HG03558 (cell line): ENCODE measurements around the gene RAB5B.
"Not testable (repeated sequence)": the region's sequence is repeated elsewhere in the genome, so short reads cannot be mapped to it uniquely, and the experiment has no call there.

ENCODE experiments used
- ATAC-seq: cut with Tn5 transposase; IDR thresholded peaks from one replicate; pipeline ENCODE4 v1.9.1; 2021; ENCODE audit warnings: moderate number of reproducible peaks; ENCODE audit not compliant: unreplicated experiment; ENCODE audit errors: extremely low read depth

The RAB5B gene

DNA sequence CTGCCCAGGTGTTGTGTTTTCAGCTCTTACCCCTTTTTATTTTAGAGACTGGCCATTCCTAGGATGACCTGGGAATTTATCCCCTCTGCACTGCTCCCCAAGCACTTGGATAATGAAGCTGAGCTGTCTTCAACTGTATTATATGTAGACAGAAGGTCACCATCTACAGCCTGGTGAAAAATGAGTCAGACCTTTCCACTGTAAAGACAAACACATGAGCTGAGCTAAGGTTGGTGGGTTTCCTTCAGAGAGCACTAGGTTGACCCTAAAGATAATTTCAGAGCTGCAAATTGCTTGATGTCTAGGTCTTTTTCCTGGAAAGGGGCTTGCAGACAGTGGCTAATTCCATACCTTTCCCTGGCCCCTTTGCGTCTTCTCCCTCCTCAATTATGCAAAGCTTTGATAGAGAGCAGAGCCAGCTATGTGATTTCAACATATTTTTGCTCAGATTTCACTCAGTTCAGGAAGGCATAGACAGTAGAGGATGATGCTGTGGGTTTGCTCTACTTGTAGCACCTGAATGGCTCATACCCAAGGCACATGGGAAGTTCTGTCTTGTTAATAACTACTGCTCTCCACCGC is 37.7 kb downstream of the RAB5B start:
- ATAC-seq: no peak

DNA sequence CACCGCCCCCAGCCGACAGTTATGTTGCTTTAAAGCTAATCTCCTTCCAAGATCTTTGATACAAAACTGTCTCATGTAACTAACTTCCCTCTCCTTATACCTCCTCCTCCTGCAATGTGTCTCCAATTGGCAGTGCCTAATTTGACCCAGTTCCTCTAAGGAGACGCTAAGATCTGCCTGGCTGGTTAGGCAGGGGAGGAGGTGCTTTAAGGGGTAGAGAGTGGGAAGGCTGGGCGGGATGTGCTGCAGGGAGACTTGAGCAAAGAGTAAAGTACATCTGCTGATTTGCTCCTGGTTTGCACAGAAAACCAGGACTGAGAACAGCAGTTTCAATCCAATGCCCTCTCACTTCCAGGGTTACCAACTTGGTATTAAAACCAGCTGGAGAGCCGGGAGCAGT is 39.6 kb downstream of the RAB5B start:
- no peak for ATAC-seq

DNA sequence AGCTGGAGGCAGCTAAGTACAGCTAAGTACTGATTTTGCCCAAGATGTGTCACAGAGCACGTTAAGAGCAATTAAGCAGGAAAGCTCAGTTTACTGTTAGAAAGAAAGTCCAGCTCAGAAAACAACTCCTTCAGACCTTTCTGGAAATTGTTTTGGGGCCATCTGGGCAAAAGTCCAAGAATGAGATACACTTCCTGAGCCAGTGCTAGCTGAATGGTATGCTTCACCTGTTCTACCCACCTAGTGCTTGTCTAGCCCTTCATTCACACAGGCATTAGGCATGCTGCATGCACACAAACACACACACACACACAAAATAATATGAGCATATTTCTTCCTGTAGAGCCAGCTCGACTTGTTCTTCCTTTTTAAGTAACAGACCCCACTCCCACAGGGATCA is 40.3 kb downstream of the RAB5B start:
- ATAC-seq: no peak

DNA sequence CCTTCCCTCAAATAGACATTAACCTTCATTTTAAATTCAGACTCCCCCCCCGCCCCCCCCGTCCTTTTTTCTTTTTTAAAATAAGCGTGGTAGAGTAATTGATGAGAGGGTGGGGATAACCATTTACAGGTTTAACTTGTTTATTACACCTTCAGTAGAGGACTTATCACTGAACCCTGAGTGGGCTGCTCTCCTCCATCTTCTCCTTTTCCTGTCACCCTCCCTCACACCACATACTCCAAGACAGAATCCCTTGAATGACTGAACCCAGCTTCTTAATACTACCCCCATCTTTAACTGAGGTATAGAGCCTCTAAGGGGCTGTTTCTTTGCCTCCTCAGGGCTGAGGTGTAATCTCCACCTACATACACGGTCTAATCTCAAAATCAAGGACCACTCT is 43.3 kb downstream of the RAB5B start:
- ATAC-seq: no peak

DNA sequence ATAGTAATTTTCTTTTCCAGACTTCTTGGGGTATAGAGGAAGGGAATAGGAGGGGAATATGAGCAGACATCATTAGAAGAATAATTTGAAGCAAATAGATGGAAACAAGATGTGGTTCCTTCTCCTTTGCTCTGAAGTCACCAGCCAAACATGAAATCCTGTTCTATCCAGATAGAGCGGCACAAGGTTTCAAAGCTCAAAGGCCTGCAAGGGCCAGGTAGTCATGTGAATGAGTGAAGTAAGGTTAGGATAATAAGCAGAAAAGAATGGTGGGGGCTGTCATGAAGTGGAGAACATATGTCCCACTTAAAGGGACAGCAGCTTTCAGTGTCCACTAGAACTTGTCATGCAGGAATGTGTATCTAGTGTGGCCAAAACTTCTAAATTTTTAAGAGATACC is 44.5 kb downstream of the RAB5B start:
- ATAC-seq: no peak

DNA sequence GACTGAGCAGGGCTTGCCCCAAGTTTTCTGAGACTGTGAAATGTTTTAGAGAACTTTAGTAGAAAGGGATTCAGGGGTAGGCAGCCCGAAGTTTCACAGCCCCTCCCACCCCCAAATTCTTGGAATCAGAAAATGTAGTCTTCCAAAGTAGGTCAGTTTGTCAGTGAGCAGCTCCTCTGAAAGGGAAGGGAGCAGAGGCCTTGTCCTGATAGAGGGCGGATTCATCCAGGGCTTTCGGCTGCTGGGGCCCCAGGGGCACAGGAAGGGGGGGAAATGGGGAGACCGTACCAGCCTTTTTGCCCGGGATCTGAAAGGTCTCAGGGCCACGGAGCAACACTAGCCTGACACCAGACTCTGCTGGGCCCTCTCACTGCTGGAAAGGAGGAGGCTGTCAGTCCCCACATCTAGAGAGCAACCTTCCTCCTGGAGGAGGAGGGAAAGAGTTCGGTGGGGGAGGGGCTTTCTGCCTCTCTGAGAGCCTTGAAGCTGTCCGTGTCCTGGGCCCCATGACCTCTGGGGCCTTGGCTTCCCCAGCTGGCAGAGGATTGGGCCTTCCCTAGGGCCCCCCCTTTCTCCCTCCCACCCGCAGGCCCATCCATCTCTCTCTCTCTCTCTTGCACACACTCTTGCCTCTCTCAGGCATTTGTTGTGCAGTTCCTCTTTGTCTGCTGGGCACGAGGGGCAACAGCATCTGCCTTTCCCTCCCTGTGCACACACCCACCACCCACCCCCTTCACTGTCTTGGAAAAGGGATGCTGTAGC is 46.7 kb downstream of the RAB5B start, which contains the start of gene IKZF4:
Gene IKZF4, plus strand, starts transcription at position 621 of the 762 bp plus-strand sequence. CDS start 451 bp downstream, outside the sequence.
- ATAC-seq: no peak

DNA sequence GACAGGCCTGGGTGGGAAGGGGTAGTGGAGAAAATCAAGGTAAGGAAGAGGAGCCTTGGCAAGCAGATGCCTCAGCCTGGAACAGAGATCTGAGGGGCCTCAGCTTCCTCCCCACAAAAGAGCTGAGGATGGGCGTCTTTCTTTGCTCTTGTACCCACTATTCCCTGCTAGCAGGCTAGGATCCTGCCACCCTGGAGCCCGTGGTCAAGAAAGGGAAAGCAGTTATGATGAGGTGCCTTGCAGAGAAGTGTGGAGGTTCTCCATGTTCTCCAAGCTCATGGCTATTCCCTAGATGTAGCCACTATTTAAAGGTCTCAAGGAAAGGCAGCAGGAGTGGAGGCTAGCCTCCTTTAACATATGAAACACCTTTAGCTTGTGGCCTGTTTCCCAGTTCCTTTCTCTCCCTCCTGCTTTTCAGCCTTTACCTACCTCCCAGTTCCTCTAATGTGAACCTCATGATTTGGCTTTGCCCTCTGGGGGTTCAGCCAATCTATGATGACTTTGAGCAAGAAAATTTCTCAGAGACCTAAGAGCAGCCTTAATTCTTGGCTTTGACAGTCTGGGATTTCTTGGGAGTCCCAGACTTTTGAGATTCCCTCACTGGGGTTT is 48.1 kb downstream of the RAB5B start:
- no peak for ATAC-seq

DNA sequence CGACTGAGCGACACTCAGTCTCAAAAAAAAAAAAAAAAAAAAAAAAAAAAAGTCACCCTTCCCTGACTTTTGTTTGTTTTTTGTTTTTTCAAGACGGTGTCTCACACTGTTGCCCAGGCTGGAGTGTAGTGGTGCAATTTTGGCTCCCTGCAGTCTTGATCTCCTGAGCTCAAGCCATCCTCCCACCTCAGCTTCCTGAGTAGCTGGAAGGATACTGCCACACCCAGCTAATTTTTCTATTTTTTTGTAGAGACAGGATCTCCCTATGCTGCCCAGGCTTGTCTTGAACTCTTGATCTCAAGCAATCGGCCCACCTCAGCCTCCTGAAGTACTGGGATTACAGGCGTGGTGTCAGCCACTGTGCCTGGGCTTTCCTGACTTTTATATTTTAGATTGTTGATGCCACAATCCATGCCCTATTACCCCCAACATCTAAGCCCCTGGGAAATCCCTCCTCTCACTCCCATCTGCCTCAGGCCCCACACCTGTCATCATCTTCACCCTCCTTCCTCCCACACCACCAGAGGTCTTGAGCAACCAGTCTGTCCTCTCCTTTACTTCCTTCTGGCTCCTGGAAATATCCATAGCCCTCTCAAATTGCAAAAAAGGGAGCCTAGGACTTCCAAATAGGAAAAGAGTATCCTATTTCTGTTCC is 54.8 kb downstream of the RAB5B start:
- no peak for ATAC-seq

DNA sequence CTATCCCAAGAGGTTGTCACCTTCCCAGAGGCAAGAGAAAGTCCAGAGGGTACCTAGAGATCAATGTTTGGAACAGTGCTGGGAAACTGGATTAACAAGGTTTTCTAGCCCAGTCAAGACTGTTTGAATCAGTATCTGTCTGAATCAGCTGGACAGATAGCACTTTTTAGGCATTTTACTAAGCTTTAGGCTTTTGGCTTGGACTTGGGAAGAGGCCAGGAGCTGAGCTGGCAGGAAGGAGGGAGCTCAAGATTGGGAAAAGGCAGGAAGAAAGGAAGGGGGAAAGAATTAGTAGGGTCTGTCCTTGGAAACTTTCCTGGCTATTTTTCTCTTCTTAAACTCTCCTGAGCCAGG is 55.3 kb downstream of the RAB5B start:
- no peak for ATAC-seq

DNA sequence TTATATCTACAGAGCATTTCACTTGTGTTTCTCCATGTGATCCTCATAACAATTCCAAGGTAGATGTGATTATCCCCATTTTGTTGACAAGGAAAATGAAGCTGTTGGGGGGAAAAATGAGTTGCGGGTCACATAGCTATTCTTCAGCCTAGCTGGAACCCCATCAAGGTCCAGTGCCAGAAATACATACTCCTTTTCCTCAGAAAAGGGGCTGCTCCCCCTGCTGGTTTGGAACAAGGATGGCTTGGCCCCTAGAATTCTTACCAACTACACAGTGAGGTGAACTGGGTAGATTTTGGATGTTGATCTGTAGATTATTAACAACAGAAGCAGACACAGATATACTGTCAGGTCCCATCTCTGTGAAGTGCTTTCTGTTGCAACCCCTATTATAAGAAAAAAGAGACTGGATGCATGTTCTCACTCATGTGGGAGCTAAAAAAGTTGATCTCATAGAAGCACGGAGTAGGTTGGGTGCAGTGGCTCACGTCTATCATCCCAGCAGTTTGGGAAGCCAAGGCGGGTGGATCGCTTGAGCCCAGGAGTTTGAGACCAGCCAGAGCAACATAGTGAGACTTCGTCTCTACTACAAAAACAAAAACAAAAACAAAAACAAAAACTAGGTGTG is 55.9 kb downstream of the RAB5B start:
- ATAC-seq: no peak

DNA sequence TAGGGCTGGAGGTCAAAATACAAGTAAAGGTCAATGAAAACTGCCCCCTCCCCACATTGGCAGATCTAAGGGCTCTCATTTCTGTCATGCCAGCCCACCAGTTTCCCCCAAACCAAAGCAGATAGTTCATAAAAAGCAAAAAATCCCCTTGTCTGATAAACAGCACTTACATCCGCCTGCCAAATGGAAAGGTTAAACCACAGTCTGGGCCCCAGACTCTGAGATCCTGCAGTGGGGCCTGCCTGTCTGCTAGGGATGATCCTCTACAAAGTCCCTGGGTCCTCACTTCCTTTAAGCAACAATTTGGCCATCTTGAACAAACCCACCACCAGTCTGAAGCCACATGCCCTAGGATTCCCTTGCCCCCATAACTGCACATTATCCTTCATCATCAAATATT is 58.1 kb downstream of the RAB5B start:
- no peak for ATAC-seq

DNA sequence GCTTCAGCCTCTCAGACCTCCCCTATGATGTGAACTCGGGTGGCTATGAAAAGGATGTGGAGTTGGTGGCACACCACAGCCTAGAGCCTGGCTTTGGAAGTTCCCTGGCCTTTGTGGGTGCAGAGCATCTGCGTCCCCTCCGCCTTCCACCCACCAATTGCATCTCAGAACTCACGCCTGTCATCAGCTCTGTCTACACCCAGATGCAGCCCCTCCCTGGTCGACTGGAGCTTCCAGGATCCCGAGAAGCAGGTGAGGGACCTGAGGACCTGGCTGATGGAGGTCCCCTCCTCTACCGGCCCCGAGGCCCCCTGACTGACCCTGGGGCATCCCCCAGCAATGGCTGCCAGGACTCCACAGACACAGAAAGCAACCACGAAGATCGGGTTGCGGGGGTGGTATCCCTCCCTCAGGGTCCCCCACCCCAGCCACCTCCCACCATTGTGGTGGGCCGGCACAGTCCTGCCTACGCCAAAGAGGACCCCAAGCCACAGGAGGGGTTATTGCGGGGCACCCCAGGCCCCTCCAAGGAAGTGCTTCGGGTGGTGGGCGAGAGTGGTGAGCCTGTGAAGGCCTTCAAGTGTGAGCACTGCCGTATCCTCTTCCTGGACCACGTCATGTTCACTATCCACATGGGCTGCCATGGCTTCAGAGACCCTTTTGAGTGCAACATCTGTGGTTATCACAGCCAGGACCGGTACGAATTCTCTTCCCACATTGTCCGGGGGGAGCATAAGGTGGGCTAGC is 60.9 kb downstream of the RAB5B start:
- no peak for ATAC-seq

DNA sequence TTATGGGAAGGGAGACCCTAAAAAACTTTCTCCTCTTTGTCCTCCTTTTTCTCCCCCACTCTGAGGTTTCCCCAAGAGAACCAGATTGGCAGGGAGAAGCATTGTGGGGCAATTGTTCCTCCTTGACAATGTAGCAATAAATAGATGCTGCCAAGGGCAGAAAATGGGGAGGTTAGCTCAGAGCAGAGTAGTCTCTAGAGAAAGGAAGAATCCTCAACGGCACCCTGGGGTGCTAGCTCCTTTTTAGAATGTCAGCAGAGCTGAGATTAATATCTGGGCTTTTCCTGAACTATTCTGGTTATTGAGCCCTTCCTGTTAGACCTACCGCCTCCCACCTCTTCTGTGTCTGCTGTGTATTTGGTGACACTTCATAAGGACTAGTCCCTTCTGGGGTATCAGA is 63.3 kb downstream of the RAB5B start:
- no peak for ATAC-seq

DNA sequence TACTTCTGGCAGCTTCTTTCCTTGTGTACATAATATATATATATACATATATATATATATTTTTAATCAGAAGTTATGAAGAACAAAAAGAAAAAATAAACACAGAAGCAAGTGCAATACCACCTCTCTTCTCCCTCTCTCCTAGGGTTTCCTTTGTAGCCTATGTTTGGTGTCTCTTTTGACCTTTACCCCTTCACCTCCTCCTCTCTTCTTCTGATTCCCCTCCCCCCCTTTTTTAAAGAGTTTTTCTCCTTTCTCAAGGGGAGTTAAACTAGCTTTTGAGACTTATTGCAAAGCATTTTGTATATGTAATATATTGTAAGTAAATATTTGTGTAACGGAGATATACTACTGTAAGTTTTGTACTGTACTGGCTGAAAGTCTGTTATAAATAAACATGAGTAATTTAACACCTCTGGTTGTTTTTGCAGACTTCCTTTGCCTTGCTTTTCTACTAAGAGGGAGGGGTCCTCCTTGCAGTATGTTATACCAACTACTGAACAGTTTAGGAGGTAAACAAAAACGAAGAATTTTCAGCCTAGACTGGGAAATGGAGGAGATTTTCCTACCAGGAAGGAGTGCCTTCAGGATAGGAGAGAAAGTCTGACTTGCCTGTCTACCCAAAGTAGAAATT is 64.3 kb downstream of the RAB5B start:
- ATAC-seq: no peak

DNA sequence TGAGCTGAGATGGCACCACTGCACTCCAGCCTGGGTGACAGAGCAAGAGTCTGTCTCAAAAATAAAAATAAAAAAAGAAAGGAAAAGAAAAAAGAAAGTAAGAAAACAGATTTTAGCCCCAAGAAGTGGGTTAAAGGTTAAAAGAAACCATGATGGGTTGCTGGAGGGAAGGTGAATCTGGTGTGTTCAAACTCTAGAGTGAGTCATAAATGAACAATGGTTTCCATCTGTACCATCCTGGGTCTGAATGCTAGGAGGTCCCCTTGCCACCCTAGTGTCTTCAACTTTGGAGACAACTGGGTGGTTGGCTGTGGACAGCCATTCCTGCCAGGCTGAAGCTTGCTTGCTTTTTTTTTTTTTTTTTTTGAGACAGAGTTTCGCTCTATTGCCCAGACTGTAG is 66.3 kb downstream of the RAB5B start:
- ATAC-seq: no peak

DNA sequence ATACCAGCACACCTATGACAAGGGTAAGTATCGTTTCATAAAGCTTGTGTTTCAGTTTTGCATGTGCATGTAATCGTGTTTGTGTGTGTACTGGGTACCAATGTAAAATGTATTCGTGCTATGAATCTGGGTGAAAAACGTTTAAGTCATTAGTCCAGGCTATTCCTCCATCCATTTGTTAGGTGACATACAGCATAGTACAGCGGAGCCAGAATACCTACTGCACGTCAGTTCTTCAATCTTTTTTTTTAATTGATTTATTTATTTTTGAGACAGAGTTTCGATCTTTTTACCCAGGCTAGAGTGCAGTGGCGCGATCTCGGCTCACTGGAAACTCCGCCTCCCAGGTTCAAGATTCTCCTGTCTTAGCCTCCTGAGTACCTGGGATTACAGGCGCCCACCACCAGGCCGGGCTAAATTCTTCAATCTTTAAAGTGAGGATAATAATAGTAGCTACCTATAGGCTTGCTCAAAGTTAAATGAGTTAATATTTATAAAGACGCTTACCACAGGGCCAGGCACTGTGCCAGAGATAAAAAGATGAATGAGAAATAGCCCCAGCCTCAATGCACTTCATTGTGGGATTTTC is 67.2 kb downstream of the RAB5B start:
- ATAC-seq: no peak

DNA sequence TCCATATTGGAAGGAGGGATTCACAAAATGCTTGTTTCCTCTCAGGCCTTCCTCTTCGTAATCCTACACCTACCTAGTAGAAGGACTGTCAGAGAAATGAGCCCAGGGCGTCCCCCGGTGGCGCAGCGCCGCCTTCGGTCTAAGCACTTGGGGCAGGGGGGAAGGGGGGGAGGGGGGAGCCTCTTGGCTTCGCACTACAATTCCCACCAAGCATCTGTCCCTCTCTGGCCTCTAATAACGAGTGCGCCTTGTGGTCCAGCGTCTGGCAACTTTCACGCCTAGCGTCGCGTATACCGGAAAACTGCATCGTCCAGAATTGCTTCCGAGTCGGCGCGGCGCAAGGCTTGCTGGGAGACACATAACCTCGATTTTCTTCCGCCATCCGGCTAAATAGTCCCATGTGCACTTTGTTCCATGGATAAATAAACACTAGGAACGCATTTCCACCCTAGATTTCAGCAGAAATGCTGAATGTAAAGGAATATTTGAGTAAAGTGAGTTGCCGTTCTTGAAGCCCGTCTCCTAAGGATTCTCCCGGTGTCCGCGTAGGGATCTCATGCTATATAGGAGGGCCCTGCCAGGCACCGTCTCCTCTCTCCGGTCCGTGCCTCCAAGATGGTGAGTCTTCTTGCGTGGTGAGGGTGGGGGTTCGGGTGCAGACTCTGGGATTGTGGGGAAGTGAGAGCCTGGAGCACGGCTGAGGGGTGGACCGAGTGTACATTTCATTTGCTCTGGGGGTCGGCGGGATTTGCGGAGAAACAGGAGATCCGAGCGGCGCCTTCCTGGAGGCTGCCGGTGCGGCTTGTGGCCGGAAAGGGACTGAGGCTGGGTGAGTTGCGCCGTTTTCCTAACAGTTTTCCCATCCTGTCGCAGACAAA is 67.9 kb downstream of the RAB5B start, which contains the start of gene RPS26:
Gene RPS26, plus strand, starts transcription at position 367 of the 878 bp plus-strand sequence. Its CDS starts 249 bp downstream, at position 616.
- peak; percentile 64 for ATAC-seq

DNA sequence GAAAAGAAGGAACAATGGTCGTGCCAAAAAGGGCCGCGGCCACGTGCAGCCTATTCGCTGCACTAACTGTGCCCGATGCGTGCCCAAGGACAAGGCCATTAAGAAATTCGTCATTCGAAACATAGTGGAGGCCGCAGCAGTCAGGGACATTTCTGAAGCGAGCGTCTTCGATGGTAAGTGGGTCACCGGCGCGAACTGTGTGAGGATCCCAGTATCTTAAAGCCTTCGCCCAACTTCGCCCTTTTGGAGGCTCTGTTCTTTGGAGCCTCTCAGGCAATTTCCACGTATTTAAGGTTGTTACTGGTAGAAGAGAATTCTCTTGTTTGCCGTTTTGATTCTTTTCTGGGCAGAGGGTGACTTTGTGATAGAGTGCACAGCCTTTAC is 68.5 kb downstream of the RAB5B start:
- ATAC-seq: not testable (repeated sequence)
